DND-41 (cell line): ENCODE measurements around the gene CCDC28B.

Source experiments
- CTCF ChIP-seq: IDR thresholded peaks from 2 replicates; pipeline ENCODE4 v1.5.1; 2012; ENCODE audit warnings: borderline replicate concordance, low read length, moderate library complexity, mild to moderate bottlenecking; ENCODE audit not compliant: poor library complexity, severe bottlenecking; ENCODE audit errors: extremely low read depth
- EZH2 ChIP-seq: IDR thresholded peaks from 3 replicates; pipeline ENCODE4 v1.6.1; 2012; ENCODE audit warnings: borderline replicate concordance, low read depth, mild to moderate bottlenecking, moderate library complexity, low read length, inconsistent platforms; ENCODE audit not compliant: severe bottlenecking

GRCh38 chr1:32220746-32221580 lies 20.6 kb downstream of the CCDC28B start:
- TF ChIP-seq EZH2 (no peak), CTCF (no peak)
